GM12892 (cell line): ENCODE data around the gene ZNRF1.

Experiments
- DNase-seq: peaks from one replicate; pipeline ENCODE4 v3.0.0; 2011; ENCODE audit not compliant: insufficient read length
- FAIRE-seq: peaks from 2 replicates; lab custom pipeline; 2011; peaks lifted over from hg19 to GRCh38; lab: Jason Lieb, UNC
- POLR2A ChIP-seq: IDR thresholded peaks from 2 replicates; pipeline ENCODE4 v1.6.1; 2011; ENCODE audit warnings: low read depth, low read length, control low read depth
- POLR2AphosphoS5 ChIP-seq: IDR thresholded peaks from 2 replicates; pipeline ENCODE4 v1.6.1; 2011; ENCODE audit warnings: low read depth, low read length, control low read depth
- TAF1 ChIP-seq: IDR thresholded peaks from 2 replicates; pipeline ENCODE4 v1.6.1; 2011; ENCODE audit warnings: low read depth, mild to moderate bottlenecking, control low read depth, low read length, borderline replicate concordance

The ZNRF1 gene

DNA sequence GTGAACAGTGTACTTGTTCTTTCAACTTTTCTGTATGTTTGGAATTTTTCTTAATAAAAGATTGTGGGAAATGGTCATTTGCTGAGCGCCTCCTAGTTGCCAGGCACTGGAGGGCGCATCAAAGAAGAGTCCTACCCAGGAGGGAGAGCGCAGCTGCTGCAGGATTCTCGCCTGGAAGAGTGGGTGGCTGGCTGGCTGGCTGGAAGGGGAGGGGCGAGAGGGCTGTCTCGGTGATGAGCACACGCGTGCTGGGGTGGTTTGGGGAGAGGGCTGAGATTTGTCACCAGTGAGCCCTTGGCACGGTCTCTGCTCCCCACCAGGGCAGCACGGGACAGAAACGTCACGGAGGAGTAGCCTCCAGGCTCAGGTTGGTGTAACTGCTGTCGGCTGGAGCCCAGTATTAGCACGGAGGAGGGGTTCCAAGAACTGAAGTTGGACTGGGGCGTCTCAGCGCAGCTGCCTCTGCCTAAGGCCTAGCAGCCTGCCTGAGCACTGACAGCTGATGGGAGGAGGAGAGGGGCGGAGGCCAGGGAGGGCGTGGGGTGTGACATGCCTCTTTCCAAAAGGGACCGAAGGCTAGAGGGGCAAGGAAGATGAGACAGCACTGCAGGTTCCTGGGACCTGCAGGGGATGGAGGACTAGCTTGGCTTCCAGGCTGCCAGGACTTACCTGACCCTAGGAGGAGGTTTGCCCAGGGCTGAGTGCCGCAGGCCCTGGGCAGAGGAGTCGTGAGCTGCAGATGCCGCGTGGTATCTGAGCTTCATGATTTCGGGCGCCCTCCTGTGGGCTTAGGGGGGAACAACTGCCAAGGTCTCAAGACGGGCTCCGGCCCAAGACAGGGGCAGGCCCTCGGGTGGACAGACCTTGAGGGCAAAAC is 112.1 kb downstream of the ZNRF1 start:
- TF ChIP-seq TAF1: no peak
- no peak for TF ChIP-seq POLR2A
- TF ChIP-seq POLR2AphosphoS5: no peak
- DNase-seq (peak; percentile 89), FAIRE-seq (peak; percentile 95)

DNA sequence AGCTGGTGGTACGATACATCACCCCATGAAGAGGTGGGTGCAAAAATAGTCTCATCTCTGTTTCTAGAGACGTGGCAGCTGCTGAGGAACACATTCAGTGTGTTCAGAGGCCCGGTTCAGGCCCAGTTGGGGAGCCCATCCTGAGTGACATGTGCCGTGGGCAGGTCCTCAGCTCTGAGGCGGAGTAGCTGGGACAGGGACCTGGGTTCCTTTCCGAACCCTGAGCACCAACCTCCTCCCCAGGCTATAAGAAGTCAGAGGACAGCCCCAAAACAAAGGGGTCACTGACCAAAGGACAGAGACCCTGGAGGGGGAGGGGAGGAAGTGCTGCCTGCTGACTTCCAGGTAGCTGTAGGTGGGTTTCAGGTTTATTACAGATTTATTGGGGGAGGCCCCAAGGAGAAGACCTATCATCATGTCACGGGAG is 112.7 kb downstream of the ZNRF1 start:
- DNase-seq: no peak
- TF ChIP-seq POLR2A (no peak), POLR2AphosphoS5 (no peak), TAF1 (no peak)
- no peak for FAIRE-seq

DNA sequence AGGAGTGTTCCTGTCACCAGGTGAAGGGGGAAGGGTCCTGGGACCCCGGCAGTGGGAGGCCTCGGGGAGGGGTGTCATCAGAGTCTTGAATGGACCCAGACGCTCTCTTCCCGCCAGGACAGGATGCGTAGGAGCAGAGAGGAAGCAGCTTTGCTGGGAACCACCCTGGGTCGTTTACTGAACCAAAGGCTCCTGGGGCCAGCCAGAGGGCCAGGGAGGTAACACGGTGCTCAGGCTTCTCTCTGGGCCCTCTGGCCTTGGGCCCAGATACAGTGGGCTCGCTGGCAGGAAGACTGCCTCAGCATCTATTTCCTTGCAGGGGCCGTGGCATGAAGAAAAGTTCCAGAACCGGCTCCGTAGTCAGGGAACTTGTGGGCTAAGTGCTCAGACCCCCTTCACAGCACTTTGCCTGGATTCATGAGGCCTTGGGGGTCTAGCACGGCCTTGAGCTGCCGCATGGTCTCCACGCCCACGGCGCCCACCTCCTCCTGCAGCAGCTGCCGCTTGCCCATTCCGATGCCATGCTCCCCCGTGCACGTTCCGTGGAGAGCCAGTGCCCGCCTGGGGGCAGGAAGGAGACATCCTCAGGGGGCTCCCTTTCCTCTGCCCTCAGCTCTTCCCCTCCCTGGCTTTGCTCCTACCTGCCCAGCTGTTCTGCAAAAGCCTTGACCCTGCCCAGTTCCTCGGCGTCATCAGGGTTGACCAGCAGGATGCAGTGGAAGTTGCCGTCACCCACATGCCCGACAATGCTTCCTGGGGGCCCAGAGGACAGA is 113.3 kb downstream of the ZNRF1 start:
- FAIRE-seq: no peak
- TF ChIP-seq TAF1 (no peak), POLR2A (no peak), POLR2AphosphoS5 (no peak)
- DNase-seq: no peak

DNA sequence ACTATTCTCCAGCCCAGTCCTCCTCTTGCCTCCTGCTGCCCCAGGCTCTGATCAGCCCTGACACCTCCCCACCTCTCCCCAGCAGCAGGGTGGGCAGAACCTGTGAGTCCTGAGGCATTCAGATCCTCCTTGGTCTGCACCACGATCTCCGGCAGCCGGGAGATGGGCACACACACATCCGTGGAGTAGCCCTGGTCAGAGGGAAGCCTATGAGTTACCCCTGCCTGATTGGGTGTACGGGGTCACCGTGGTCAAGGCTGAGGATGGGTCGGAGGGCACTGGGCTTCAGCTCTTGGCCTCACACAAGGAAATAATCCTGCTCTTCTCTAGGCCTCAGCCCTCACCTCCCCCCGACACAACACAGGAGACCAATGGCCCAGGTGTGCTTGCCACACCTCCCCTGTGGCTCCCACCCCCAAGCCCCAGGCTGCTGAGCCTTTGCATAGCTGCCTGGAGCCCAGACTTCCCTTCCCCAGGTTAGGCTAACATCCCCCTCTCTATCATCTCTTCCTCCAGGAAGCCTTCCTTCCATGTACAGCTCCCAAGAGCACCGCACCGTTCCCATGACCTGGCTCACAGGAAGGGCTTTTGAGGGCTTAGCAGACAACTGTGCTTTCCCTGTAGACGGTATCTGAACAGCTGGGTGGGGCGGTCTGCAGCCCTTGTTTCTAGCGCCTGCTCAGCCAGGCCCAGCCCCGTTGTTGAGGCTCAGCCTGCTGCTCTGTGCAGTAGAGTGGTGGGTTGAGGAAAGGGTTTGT is 114.1 kb downstream of the ZNRF1 start:
- no peak for FAIRE-seq
- TF ChIP-seq TAF1 (no peak), POLR2A (no peak), POLR2AphosphoS5 (no peak)
- DNase-seq: no peak

DNA sequence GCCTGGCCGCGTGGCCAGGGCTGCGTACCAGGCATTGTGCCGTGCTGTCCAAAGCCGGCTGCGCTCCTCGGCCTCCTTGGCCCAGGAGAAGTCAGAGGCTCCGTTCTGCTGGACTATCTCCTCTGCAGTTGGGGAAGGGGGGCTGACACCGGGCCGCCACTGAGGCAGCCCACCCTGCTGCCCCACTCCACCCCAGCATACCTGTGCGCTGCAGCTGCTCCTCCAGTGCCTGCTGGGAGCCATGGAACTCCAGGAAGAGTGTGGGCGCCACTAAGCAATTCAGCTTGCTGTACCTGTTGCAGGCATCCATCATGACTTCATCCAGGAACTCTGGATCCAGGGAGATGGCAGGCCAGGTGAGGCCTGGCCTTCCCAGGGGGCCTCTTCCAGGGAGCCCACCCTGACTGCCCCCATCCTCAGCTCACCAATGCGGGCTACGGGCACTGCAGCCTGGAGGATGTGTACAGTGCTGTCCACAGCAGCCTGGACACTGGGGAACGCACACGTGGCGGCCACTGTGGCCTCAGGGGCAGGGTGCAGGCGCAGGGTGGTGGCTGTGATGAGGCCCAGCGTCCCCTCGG is 114.8 kb downstream of the ZNRF1 start:
- FAIRE-seq (no peak), DNase-seq (no peak)
- no peak for TF ChIP-seq TAF1
- no peak for TF ChIP-seq POLR2AphosphoS5
- no peak for TF ChIP-seq POLR2A

DNA sequence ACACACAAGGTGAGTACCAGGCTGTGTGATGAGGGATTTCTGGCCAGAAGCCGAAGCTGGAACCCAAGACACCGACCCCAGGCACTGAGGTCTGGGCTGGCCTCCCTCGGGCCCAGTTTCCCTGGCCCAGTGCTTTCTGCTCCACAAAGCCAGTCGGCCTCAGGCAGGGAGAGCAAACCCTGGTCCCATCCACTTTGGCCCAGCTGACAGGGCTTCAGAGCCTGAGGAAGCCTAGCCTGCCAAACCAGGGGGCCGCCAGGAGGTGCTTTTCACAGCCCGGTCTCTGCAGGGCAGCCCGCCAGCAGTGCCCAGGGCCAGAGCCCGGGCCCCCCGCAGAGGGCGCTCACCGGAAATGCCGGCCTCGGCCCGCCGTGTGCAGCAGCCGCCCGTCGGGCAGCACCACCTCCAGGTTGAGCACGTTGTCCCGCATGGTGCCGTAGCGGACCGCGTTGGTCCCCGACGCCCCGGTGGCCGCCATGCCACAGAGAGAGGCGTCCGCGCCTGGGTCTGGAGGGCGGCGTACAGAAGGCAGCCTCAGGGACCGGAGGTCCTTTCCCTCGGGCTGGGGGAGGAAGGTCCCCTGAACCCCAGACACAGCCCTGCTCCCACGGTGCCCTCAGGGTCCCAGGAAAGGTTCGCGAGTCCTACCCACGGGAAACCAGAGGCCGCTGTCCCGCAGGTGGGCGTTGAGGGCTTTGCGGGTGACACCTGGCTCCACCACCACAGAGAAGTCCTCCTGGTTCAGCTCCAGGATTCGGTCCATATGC is 115.5 kb downstream of the ZNRF1 start:
- TF ChIP-seq POLR2A: no peak
- TF ChIP-seq POLR2AphosphoS5: no peak
- TF ChIP-seq TAF1: no peak
- no peak for FAIRE-seq
- no peak for DNase-seq

DNA sequence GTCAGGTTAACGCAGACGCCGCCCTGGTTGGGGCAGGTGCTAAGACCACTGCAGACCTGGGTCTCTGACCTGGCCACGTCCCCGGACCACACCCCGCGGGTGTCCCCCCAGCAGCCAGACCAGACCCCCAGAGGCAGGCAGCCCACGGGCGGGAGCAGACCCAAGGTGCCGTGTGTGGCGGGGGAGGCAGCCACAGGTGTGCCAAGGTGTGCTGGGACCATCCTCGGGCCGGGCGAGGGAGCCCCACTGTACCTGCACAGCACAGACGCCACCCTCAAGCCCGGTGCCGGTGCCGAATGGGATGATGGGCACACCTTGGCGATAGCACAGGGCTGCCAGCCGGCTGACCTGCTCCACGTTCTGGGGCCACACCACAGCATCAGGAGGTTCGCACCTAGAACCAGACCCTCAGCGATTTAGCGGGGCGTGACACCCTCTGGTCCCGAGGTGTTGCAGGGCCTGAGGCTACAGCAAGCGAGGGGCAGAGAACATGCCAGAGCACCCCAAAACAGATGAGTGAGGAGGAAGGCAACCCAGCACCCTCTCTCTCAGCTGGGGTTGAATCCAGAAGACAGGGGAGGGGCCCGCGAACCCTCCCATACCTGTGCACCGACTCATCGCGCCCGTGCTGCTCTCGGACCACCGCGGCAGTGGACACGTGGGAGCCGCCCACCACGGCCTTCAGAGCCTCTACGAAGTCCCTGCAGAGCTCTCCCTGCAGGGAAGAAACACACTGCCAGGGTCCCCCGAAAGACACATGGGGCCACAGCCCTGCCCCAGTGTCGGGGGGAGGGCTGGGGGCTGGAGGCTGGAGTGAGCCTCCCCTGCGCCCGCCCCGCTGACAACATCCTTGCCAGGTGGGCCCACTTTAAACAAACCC is 116.4 kb downstream of the ZNRF1 start:
- FAIRE-seq (no peak), DNase-seq (no peak)
- TF ChIP-seq TAF1 (no peak), POLR2A (no peak), POLR2AphosphoS5 (no peak)

DNA sequence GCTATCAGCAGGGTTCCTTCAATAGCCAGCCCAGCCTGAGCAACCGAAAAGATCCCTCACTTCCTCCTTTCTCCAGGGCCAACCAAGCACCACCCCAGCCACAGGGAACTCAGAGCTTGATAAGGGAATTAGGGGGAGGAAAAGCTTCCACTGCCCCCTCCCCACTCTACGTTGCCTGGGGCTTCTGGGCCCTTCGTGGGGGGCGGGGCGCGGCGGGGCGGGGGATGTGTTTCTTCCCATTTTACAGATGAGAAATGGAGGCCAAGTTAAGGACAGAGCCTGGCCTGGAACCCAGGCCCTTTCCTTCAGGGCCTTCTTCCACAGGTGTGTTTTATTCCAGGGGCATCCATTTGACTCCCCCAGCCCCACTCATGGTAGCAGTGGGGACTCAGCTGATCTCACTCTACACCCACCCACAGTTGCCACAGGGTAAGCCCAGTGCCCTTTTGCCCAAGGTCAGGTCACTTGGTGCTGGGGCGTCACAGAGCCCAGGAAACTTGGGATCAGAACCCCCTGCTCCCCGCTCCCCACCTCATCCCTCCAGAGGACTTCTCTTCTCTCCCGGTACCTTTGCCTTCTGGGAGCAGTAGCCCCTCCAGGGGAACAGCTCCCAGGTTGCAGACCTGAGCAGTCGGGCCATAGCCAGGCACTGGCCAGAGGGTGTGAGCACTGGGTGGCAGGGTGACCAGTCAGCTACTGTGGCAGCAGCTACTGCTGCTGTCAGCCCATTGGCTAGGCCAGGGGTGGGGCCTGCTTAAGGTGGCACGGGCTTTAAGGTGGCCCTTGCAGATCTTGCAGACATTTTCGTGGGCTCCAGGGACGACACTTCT is 117.5 kb downstream of the ZNRF1 start, which contains the start of gene LDHD:
Gene LDHD (minus strand): TSS at position 700 of the 830 bp plus-strand sequence. CDS start 60 bp downstream, at position 640.
- FAIRE-seq: no peak
- DNase-seq: no peak
- TF ChIP-seq POLR2AphosphoS5 (no peak), POLR2A (no peak), TAF1 (no peak)

DNA sequence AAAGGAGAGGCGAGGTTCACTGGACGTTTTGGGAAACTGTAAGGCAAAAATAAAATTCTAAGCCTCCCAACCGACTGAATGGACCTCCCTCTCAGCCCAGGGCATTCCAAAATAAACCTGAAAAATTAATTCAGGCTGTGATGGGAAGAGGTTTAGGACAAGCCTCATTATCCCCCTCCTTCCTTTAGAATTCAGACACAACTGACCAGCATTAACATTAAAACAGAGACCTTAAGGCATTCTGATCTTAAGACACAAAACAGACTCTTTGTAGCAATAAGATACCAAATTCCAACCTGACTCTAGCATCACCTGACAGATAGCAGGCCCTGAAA is 118.1 kb downstream of the ZNRF1 start:
- FAIRE-seq (no peak), DNase-seq (no peak)
- no peak for TF ChIP-seq POLR2AphosphoS5
